ENCODE results near the gene MRPL3.
"Not testable (repeated sequence)": the region's sequence is repeated elsewhere in the genome, so short reads cannot be mapped to it uniquely, and the experiment has no call there.

The MRPL3 gene

DNA sequence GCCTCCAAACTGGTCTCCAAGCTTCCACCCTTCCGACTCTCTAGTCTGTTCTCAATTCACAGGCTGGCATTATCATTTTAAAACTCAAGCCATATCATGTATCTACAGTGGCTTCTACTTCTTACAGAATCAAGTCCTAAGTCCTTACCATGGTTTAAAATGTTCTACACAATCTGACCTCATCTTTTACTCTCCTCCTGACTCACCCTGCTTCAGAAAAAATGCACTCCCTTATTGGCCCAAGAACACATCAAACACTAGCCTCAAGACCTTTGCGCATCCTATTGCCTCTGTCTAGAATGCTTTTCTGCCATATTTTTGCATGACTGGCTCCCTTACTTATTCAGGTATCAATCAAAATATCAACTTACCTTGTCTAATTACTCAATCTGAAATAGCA is 11.0 kb downstream of the MRPL3 start:
- no peak for FAIRE-seq

DNA sequence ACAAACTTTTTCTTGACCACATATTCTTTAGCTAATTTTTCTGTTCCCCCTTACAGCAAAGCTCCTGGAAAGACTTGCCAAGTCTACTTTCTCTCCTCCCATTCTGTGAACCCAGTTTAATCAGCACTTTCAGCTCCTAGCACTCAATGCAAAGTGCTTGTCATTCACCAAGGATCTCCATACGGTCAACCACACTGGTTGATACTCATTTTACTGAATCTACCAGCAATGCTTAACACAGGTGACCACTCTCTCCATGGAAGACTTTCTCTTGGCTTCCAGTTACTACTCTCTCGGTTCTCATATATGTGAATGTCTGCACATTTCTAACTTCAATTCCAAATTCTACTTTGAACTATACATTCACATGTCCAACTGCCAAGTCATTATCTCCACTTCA is 11.7 kb downstream of the MRPL3 start:
- no peak for FAIRE-seq

DNA sequence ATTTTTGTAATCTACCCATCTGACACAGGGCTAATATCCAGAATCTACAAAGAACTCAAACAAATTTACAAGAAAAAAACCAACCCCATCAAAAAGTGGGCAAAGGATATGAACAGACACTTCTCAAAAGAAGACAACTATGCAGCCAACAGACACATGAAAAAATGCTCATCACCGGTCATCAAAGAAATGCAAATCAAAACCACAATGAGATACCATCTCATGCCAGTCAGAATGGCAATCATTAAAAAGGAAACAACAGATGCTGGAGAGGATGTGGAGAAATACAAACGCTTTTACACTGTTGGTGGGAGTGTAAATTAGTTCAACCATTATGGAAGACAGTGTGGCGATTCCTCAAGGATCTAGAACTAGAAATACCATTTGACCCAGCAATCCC is 16.2 kb downstream of the MRPL3 start:
- not testable (repeated sequence) for FAIRE-seq

DNA sequence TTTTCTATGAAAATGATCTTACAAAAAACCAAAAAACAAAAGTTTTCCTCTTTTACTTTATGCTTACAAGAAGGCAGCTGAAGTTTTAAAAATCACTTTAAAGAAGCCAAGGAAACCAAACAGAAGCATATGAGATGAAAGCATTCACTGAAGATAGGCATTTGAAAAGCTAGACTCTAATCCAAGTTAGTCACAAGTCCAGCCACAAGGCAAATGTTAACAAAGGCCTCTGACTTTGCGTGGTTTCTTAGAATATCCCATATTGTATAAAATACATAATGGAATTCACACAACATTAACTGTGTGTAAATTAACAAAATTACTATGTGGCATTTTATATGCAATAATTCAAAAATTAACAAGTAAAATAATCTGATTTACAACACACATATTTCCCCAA is 17.7 kb downstream of the MRPL3 start:
- FAIRE-seq = no peak

DNA sequence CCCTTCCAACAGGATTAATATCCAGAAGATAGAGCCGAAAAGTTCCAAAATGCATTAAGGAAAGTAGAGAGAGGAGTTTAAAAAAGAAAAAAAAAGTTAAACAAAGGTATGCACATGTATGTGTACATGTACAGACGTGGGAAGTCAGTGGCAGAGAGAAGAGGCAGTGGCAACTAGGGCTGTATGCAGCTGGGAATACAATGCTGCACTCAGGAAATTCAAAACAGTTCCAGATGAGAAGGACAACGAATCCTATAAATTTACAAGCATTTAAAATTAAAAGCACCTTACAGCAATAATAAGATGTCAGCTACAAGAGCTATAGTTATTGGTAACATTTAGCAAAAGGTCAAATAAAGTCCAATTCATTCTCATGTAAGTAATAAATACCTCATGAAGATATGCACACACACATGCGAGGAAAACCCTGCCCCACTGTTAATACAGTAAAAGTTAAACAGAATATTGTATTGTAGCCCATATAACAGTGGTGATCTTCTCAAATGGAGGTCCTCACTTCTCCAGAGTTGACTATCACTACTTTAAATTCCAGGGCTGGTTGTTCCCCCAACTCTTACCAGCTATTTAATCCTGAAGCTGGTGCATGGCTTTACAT is 18.2 kb downstream of the MRPL3 start:
- FAIRE-seq = no peak

DNA sequence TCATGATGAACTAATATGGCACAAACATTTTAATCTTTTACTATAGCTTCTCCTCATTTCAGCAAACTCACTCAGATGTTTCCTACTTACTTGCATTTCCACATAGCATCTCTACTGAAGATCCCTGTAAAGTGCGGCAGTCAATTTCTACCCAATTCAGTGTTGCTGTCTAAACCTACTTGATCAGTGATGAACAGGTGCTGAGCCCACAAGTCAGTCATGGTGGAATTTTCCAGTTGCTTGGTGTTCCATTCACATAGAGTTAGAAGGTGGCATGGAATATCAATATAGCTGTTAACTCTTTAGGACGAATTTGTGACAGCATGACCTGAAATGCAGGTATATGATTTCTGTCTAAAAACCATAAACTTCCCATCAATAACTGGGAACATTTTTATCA is 22.7 kb downstream of the MRPL3 start:
- no peak for FAIRE-seq

DNA sequence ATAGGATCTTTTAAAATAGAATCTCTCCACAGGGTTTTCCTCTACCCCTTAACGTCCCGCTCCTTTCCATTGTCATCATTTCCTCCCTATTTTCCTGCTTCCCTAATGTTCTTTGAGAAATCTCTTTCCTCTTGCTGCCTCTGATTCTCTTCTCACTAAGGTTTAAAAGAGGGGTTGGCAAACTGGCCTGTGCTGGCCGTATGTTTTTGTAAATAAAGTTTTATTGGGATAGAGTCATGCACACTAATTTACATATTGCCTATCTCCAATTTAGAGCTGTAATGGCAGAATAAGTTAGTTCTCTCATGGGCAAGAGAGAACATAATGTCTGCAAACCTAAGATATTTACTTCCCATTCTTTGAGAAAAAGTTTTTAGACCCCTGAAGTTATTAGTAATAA is 25.0 kb downstream of the MRPL3 start:
- no peak for FAIRE-seq

DNA sequence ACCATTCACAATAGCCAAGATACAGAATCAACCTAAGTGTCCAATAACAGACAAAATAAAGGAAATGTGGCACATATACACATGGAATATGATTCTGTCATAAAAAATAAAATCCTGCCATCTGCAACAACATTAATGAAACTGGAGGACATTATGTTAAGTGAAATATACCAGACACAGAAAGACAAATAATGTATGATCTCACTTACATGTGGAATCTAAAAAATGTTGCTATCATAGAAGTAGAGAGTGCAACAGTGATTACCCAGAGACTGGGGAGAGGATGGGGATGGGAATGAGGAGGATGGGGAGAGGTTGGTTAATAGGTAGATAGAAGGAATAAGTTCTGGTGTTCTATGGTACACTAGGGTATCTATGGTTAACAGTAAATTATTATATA is 28.7 kb downstream of the MRPL3 start:
- no peak for FAIRE-seq

DNA sequence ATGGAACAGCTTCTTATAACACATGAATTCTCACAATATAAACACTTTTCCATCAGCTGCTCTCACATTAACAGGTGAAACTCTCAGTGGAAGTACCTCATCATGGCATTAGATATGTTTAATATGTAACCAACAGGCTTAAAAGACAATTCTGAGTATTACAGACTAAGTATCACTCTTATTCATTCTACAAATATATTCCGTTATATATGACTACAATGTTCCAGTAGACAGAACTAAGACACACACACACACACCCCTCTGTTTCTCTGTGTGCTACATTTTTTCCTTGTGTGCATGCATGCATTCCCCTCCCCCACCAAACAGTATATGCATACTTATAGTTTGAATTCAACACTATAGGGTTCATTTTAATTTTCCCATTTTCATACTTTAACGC is 32.4 kb downstream of the MRPL3 start:
- FAIRE-seq = no peak

DNA sequence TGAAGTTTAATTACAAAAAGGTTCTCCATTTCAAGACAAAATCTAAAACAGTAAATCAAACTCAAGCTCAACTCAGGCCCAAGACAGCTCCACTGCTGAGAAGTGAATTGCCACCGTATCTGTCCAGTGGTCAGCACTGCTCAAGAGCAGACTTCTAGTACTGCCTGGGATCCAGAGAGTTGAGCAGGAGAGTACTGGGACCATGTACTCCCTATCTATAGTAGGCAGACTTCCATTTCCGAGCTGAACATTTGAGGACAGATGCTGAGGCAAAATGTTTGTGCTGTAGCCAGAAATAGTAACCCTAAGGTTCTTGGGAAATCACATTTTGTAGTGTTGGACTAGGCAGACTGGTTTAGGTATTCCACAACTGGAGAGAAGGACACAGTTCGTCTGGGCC is 44.1 kb downstream of the MRPL3 start:
- FAIRE-seq = no peak

DNA sequence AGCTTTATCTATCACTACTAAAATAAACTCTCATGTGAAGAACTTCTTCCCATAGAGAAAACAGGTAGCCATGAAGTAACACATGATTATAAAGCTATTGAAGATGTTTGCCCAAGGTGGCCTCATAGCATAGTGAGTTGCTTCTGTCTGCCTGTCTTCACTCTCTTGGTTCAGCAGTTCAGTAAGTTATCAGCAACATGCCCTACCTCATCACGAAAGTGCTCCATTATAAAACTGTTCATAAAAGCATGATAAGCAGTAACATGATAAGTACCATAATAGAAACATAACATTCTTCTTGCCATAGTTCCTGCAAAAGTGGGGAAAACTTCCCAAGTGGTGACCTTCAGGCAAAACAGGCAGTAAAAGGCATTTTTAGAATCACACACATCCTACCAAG is 45.6 kb downstream of the MRPL3 start:
- no peak for FAIRE-seq

DNA sequence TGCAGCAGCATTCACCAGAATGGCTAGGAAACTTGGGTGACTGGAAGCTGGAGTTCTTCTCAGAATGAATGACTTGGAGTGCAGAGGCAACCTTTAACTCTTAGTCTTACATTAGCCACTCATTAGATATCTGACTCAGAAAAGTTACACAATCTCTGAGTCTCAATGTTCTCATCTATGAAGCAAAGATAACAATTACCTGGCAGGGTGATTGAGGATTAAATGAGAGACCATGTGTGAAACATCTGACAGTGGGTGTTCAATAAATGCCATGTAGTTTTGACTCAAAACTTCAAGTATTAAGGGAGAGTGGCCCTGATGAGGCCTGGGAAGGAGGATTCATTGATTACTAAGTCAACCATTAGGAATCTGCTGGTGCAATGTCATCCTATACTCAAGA is 48.3 kb downstream of the MRPL3 start:
- FAIRE-seq = no peak

DNA sequence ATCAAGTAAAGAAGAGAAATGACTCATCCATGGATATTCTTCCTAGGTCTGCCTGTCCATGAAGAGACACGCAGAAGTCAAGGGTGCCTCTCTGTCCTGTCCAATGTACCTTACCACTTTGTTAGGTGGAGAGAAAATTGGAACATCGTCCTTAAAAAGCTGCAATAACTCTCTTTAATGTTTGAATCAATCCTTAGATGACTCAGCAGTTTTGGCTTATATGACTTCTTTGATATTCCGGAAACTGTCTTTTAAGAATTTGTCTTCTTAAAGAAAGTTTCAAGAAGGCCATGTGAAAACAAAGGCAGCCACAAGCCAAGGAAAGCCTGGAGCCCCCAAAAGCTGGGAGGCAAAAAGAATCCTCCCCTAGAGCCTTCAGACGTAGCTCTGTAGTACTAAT is 49.2 kb downstream of the MRPL3 start:
- no peak for FAIRE-seq

DNA sequence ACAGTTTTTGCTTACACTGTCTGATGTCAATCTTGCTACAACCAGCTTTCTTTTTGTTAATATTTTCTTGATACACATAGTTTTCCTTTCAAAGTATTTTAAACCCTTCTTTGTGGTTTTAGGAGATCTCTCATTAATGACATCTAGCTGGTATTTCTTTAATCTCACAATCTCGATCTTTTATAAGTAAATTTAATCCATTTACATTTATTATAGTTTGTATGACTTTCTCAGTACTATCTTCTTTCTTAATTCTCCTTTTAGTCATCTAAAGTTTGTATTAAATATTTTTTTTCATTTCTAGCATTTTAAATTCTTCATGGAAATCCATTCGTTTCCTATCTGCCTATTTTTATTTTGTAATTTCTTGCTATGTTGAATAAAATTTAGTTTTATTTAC is 55.4 kb downstream of the MRPL3 start:
- FAIRE-seq = no peak

DNA sequence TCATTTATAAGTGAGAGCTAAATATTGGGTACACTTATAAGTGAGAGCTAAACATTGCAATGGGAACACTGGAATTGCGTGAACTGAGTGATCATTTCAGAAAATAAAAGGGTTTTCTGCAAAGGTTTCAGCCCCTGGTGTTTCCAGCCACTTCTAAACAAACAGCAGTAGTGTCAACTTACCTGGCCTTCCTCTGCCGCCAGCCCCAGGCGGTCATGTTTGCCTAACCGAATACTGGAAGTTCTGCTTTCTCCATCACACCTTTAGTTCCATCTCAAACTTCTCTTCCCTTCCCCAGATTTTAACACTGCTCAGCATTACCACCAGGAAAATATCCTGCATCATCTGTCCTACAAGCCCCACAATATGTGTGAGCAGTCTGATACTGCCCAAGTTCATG is 58.6 kb downstream of the MRPL3 start:
- no peak for FAIRE-seq

DNA sequence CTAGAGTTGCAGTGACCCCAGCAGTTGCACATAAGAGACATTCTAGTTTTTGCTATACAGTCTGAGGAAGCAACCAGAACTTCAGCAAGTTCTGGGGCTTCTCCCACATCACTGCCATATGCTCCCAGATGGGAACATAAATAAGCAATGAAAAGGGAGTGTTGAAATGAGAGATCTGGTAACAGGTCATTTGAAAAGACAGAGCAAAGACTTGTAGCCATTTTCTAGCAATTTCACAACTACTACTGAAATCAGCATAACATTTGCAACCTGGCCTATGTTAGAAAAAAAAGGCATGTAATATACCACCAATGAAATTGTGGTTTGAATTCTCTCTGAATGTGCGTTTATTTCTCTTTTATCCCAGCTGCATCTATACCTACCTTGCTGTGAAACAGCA is 63.7 kb downstream of the MRPL3 start:
- FAIRE-seq = no peak

DNA sequence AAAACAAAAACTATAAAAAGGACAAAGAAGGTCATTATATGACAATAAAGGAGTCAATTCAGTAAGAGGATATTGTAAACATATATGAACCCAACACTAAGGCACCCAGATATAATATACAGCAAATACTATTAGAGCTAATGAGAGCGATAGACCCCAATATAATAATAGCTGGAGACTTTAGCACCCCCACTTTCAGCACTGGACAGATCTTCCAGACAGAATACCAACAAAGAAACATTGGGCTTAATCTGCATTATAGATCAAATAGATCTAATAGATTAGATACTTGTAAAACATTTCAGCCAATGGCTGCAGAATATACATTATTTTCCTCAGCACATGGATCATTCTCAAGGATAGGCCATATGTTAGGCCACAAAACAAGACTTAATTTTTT is 67.8 kb downstream of the MRPL3 start:
- no peak for FAIRE-seq

DNA sequence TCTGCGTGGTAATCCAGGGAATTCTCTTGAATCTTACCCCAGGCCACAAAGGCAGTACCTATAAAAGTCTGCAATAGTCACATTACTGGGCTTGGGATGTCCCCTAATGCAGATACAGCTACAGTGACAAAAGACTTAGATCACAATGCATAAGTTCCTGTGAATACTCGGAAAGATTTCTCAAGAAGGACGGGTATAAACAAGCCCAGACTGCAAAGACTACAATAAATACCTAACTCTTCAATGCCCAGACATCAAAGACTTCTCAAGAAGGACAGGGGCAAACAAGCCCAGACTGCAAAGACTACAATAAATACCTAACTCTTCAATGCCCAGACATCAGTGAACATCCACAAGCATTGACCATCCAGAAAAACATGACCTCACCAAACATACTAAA is 70.3 kb downstream of the MRPL3 start:
- no peak for FAIRE-seq

DNA sequence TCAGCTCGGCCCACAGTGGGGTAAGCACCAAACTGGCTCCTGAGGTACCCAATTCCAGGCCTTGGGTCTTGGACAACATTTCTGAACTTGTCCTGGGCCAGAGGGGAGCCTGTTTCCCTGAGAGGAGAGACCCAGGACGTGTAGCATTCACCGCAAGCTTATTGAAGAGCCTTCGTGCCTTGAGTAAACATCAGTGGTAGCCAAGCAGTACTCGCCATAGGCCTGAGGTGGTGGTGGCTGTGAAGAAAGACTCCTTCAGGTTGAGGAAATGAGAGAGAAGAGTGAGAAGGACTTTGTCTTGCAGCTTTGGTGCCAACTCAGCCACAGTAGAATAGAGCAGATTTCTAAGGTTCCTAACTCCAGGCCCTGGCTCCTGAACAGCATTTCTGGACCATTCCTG is 71.0 kb downstream of the MRPL3 start:
- FAIRE-seq = no peak

DNA sequence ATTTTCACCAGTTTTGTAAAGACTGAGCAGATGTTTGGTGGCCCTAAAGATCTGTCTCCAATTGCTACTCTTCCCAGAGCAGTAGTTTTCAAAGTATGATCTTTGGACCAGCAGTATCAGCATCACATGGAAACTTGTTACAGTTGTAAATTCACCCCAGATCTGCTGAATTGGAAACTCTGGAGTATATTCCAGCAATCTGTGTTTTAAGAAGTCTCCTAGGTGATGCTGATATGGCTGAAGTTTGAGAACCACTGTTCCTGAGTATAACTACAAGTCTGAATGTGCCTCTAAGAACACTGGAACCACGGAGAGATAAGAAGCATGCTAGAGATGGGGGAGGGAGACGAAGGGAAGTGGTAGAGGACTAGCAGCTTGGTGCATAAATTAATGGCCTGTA is 75.5 kb downstream of the MRPL3 start:
- FAIRE-seq = no peak

DNA sequence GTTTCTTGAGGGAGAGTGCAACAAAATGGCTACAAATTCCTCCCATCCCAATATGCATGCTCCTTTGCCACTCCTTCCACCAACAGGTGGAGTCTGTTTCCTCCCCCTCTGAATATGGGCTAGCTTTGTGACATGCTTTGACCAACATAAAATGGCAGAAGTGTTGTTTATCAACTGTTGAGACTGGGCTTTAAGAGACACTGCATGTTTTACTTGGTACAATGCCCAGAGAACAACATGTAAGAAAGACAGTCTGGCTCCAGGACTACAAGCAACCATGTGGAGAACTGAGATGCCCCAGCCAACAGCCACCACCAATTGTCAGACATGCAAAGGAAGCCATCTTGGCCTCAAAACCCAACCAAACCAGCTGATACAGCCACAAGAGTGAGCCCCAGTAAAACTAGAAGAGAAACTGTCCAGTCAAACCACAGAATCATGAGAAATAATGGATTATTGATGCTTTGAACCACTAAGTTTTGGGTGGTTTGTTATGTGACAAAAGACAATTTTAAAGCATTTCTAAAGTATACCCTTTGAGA is 80.7 kb downstream of the MRPL3 start:
- FAIRE-seq = no peak

DNA sequence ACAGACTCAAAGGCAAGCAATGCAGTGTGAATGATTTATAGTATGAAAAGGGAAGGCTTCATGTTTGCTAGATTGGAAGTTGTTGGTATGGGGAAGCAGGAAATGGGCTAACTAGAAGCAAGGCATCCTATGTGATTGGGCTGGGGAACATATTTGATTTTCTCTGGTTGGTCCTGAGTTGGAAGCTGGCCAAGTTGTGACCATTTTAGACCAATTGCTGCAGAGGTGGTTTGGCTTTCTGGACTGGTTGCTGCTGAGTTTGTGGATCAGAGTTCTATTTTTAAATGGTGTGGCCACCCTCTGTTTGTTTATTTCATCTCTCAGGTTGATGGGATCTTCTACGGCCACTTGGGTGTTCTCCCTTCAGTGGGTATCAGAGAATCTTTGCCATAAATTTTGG is 81.5 kb downstream of the MRPL3 start:
- FAIRE-seq = no peak

DNA sequence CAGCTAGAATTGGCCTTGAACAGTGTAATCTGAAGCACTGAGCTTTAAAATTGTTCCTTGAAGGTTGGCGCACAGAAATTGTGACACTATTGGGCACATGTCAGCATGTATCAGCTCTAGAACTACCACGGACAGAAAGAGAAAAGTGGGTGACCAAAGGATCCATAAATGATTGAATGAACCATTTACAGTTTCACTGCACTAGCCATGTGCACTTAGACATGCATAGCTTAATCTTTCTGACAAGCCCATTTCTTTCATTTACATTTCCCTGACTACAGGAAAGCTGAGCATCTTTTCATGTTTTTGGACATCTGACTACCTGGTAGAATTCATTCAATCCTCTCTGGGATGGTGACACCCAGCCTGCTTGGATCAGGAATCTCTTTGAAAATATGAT is 85.0 kb downstream of the MRPL3 start:
- FAIRE-seq = no peak

All from TTC549 (cell line).